Measurements from ENCODE around the gene PODXL.

GRCh38 chr7:131487217-131487616 is 69.2 kb downstream of the PODXL start:
- TF ChIP-seq POLR2A (IDR thresholded peaks at IDR 0.05; ENCODE audit: low read depth, low read length): no peak
- no peak for TF ChIP-seq POLR2AphosphoS5 (IDR thresholded peaks at IDR 0.05; ENCODE audit: low read depth, low read length)
- TF ChIP-seq TAF1 (IDR thresholded peaks at IDR 0.05; ENCODE audit: low read depth, low read length): no peak
